ENCODE results near the gene PAK1. TPM values are rescaled to one million over a fixed set of nuclear protein-coding genes. Genes with fewer than 3 reads are reported as not detected.

PAK1 gene
- total and polyA plus RNA-seq, 2 of the 8 experiments (the other 6 are each of a cell fraction or from before 2014, with no cell fraction given) = 87.7 to 151 TPM

- Histone ChIP-seq H2AK5ac (ENCODE audit: low read depth, low read length) (no peak overlapping the region), H2AFZ (ENCODE audit: low read length) (no peak overlapping the region), H3K23ac (ENCODE audit: insufficient read length) (no peak overlapping the region), H4K20me1 (replicated peaks in 1 of 2; ENCODE audit: control insufficient read depth in 1 of 2, insufficient read depth in 2 of 2, low read length in 2 of 2) (no peaks in the 10 kb centered on the region), H3K4me3 (ENCODE audit: extremely low read depth in 1 of 4, insufficient read depth in 2 of 4, low read depth in 3 of 4, low read length in 4 of 4) (no peak overlapping the region), H3K27ac (ENCODE audit: low read depth, low read length) (no peak overlapping the region), H3K14ac (ENCODE audit: insufficient read length) (no peak overlapping the region), H2BK120ac (replicated peaks; ENCODE audit: low read depth, low read length) (no peak overlapping the region), H2BK15ac (ENCODE audit: low read length) (no peak overlapping the region), H3K9ac (replicated peaks in 1 of 4; ENCODE audit: extremely low read depth in 1 of 4, low read depth in 3 of 4, low read length in 3 of 4) (no peak overlapping the region), H3K4ac (replicated peaks; ENCODE audit: insufficient read length, low read depth, low read length) (no peak overlapping the region), H3K9me3 (ENCODE audit: insufficient read depth in 2 of 2, low read depth in 1 of 2, low read length in 1 of 2) (no peaks in the 10 kb centered on the region), H2BK20ac (ENCODE audit: low read length) (no peak overlapping the region), H3K4me1 (replicated peaks in 1 of 4; ENCODE audit: control insufficient read depth in 3 of 4, insufficient read depth in 4 of 4, low read length in 3 of 4) (peaks cover 0 to 3% (median 0%) of the 10 kb centered on the region in 4 experiments; a peak in 1 of 7 replicates), H4K8ac (ENCODE audit: extremely low read depth, insufficient read depth, low read length) (no peak overlapping the region), H3K79me1 (ENCODE audit: low read depth, low read length) (no peaks in the 10 kb centered on the region), H3K4me2 (ENCODE audit: insufficient read depth in 1 of 2, low read depth in 2 of 2, low read length in 2 of 2) (no peak overlapping the region), H3K18ac (ENCODE audit: extremely low read depth, low read length) (no peak overlapping the region), H4K91ac (replicated peaks; ENCODE audit: insufficient read length, low read length) (no peak overlapping the region), H3K27me3 (replicated peaks in 1 of 4; ENCODE audit: control insufficient read depth in 3 of 4, extremely low read depth in 1 of 4, insufficient read depth in 3 of 4, low read length in 3 of 4) (peaks cover 0 to 1% (median 0%) of the 10 kb centered on the region in 4 experiments; a peak in 2 of 7 replicates), H4K5ac (ENCODE audit: insufficient read length, low read depth, low read length) (no peak overlapping the region), H2BK5ac (ENCODE audit: low read depth, low read length) (no peak overlapping the region), H3K56ac (replicated peaks; ENCODE audit: insufficient read length, low read depth, low read length) (no peak overlapping the region), H3K23me2 (ENCODE audit: low read depth, low read length) (no peaks in the 10 kb centered on the region), H2BK12ac (ENCODE audit: low read depth, low read length) (no peak overlapping the region), H3K79me2 (ENCODE audit: control insufficient read depth in 1 of 2, insufficient read depth in 2 of 2, low read length in 2 of 2) (no peaks in the 10 kb centered on the region), H3K36me3 (ENCODE audit: control insufficient read depth in 2 of 4, insufficient read depth in 4 of 4, low read length in 3 of 4) (no peaks in the 10 kb centered on the region)
- CTCF ChIA-PET (ENCODE audit: partially characterized antibody) = interaction anchor here (0.9 kb wide), 1 partner anchor 116 kb away, joined by 3 read pairs; no protein-coding TSS in a partner anchor
- FAIRE-seq (no peak), DNase-seq (ENCODE audit: low read depth in 1 of 2, low spot score in 2 of 2) (no peak)
- POLR2A ChIA-PET (ENCODE audit: partially characterized antibody) = interaction anchor here (1.5 kb wide), 1 partner anchor 9 kb away, joined by 4 read pairs; no protein-coding TSS in a partner anchor
- no peak for TF ChIP-seq POLR2A (IDR thresholded peaks at IDR 0.05; ENCODE audit: control extremely low read depth in 1 of 2, low read depth in 2 of 2, low read length in 2 of 2)
- TF ChIP-seq, protein P1, sequence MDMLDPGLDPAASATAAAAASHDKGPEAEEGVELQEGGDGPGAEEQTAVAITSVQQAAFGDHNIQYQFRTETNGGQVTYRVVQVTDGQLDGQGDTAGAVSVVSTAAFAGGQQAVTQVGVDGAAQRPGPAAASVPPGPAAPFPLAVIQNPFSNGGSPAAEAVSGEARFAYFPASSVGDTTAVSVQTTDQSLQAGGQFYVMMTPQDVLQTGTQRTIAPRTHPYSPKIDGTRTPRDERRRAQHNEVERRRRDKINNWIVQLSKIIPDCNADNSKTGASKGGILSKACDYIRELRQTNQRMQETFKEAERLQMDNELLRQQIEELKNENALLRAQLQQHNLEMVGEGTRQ (IDR thresholded peaks at IDR 0.05; ENCODE audit: low read length) = no peak
- no peak for TF ChIP-seq EP300 (IDR thresholded peaks at IDR 0.05; ENCODE audit: borderline replicate concordance in 1 of 2, low read depth in 2 of 2, low read length in 2 of 2)
- no peak for TF ChIP-seq TBP (IDR thresholded peaks at IDR 0.05; ENCODE audit: low read depth, low read length)
- no peak for TF ChIP-seq TCF12 (IDR thresholded peaks at IDR 0.05; ENCODE audit: low read depth, low read length)
- TF ChIP-seq ASH2L (IDR thresholded peaks at IDR 0.05; ENCODE audit: low read length) = no peak
- no peak for TF ChIP-seq SIN3A (conservative IDR thresholded peaks at IDR 0.05 in 1 of 2, IDR thresholded peaks at IDR 0.05 in 1 of 2; ENCODE audit: low read depth in 1 of 2, low read length in 2 of 2)
- no peak for TF ChIP-seq JUND (IDR thresholded peaks at IDR 0.05; ENCODE audit: low read length)
- no peak for TF ChIP-seq NANOG (IDR thresholded peaks at IDR 0.05; ENCODE audit: insufficient read depth, low read depth, low read length, poor library complexity, severe bottlenecking)
- TF ChIP-seq CBX8 (IDR thresholded peaks at IDR 0.05; ENCODE audit: borderline replicate concordance, low read depth, low read length) = no peak
- no peak for TF ChIP-seq KDM1A (IDR thresholded peaks at IDR 0.05; ENCODE audit: borderline replicate concordance, low read length)
- no peak for TF ChIP-seq PHF8 (conservative IDR thresholded peaks at IDR 0.05; ENCODE audit: low read depth, low read length)
- no peak for TF ChIP-seq GABPA (IDR thresholded peaks at IDR 0.05; ENCODE audit: borderline replicate concordance, insufficient read depth, low read length)
- TF ChIP-seq TAF7 (optimal IDR thresholded peaks at IDR 0.05; ENCODE audit: borderline replicate concordance, low read depth, low read length) = no peak
Observed at GRCh38 chr11:77312107-77312506, 161.8 kb downstream of the PAK1 start.
